DOHH2 (cell line): ENCODE data around the gene DUSP2.

Source experiments
- H3F3A ChIP-seq: fragments of 200-600 bp; sonication (generic), shearing (Covaris generic); 2 replicates; pipeline ENCODE4 v1.6.0; 2016; ENCODE audit warnings: antibody characterized with exemption, mild to moderate bottlenecking; ENCODE audit not compliant: control insufficient read depth, insufficient read depth
- H3K27ac ChIP-seq: fragments of 200-600 bp; sonication (generic); 2 replicates; pipeline ENCODE4 v1.5.1; 2014; ENCODE audit warnings: low read depth, mild to moderate bottlenecking, low read length, moderate library complexity
- H3K27me3 ChIP-seq: fragments of 200-600 bp; sonication (generic); 2 replicates; pipeline ENCODE4 v1.6.1; 2014; ENCODE audit warnings: mild to moderate bottlenecking, low read length, mixed read lengths; ENCODE audit not compliant: control insufficient read depth
- H3K36me3 ChIP-seq: fragments of 200-600 bp; sonication (generic); 2 replicates; pipeline ENCODE4 v1.6.1; 2014; ENCODE audit warnings: mild to moderate bottlenecking, low read length, moderate library complexity, mixed read lengths; ENCODE audit not compliant: control insufficient read depth
- H3K4me1 ChIP-seq: fragments of 200-600 bp; sonication (generic); 2 replicates; pipeline ENCODE4 v1.6.1; 2014; ENCODE audit warnings: mild to moderate bottlenecking, low read length, mixed read lengths; ENCODE audit not compliant: control insufficient read depth
- H3K4me2 ChIP-seq: fragments of 200-600 bp; sonication (generic); 2 replicates; pipeline ENCODE4 v1.6.0; 2014; ENCODE audit warnings: mild to moderate bottlenecking, low read length, moderate library complexity
- H3K4me3 ChIP-seq: fragments of 200-600 bp; sonication (generic); 2 replicates; pipeline ENCODE4 v1.5.1; 2014; ENCODE audit warnings: mild to moderate bottlenecking, low read length, mixed read lengths
- H3K79me2 ChIP-seq: fragments of 200-600 bp; sonication (generic); 2 replicates; pipeline ENCODE4 v1.6.1; 2014; ENCODE audit warnings: mild to moderate bottlenecking, low read length, mixed read lengths; ENCODE audit not compliant: control insufficient read depth
- H3K9me2 ChIP-seq: fragments of 200-600 bp; sonication (generic); replicated peaks from 2 replicates; pipeline ENCODE4 v1.6.1; 2014; ENCODE audit warnings: mild to moderate bottlenecking, low read length, mixed read lengths; ENCODE audit not compliant: control insufficient read depth
- H3K9me3 ChIP-seq: fragments of 200-600 bp; sonication (generic); 2 replicates; pipeline ENCODE4 v1.6.1; 2014; ENCODE audit warnings: antibody characterized with exemption, low read length, mixed read lengths; ENCODE audit not compliant: control insufficient read depth, insufficient read depth
- H4K20me1 ChIP-seq: fragments of 200-600 bp; sonication (generic); 2 replicates; pipeline ENCODE4 v1.6.0; 2014; ENCODE audit warnings: low read depth, mild to moderate bottlenecking, antibody characterized with exemption, low read length, moderate library complexity; ENCODE audit not compliant: control insufficient read depth, insufficient read depth
- CTCF ChIP-seq: fragments of 200-600 bp; sonication (generic); IDR thresholded peaks from one replicate; pipeline ENCODE4 v1.5.1; 2014; ENCODE audit warnings: antibody characterized with exemption, mild to moderate bottlenecking, low read depth, low read length; ENCODE audit not compliant: poor library complexity, severe bottlenecking
- EZH2phosphoT487 ChIP-seq: fragments of 200-600 bp; sonication (generic); IDR thresholded peaks from 2 replicates; pipeline ENCODE4 v1.6.1; 2017; ENCODE audit warnings: borderline replicate concordance, mild to moderate bottlenecking, antibody characterized with exemption, low read length, moderate library complexity, mixed read lengths

The DUSP2 gene

DNA sequence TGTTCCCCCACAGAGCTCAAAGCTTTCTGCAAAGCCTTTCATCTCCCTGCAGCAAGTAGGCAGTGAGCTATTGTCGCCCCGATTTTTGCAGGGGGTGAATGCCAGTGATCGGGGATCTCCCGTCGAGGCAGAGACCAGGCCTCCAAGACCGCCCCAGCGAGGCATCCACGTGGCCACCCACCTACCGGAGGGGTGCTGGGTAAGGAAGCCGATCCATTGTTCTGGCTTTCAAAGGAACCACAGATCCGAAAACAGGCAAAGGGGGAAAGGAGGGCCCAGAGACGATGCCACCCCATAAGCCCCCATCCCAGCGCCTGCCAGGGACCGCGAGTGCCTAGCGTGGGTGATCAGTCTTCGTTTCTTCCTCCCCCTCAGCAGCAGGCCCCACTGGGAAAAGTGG, 31.3 kb downstream of the DUSP2 start:
- H4K20me1 ChIP-seq: no peaks in the 10 kb centered on the region
- H3K9me3 ChIP-seq: no peaks in the 10 kb centered on the region
- H3K27ac ChIP-seq: no peak overlapping the region
- peaks cover 15% of the 10 kb centered on the region for H3K27me3 ChIP-seq
- TF ChIP-seq EZH2phosphoT487 (no peak), CTCF (no peak)
- H3K79me2 ChIP-seq: no peaks in the 10 kb centered on the region
- H3K36me3 ChIP-seq: no peaks in the 10 kb centered on the region
- H3K4me1 ChIP-seq: peaks cover 16% of the 10 kb centered on the region
- no peak overlapping the region for H3K4me3 ChIP-seq
- no peaks in the 10 kb centered on the region for H3K9me2 ChIP-seq
- no peak overlapping the region for H3K4me2 ChIP-seq
- H3F3A ChIP-seq: no peaks in the 10 kb centered on the region

DNA sequence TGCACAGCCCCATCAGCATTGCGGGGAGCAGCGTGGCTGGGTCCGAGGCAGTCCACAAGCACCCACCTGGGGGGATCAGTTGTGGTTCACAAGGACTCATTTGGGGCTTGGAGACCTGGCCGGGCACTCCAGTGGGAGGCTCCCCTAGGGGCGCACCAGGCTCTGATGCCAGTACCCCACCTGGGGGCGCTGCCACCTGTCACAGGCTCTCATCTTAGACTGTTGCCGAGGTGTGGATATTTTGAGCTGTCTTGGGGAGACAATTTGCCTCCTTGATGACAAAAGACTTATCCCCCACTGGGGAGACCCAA, 31.9 kb downstream of the DUSP2 start:
- H3K79me2 ChIP-seq: no peaks in the 10 kb centered on the region
- H3K27ac ChIP-seq: no peak overlapping the region
- H4K20me1 ChIP-seq: no peaks in the 10 kb centered on the region
- no peaks in the 10 kb centered on the region for H3K9me2 ChIP-seq
- peaks cover 16% of the 10 kb centered on the region for H3K4me1 ChIP-seq
- peaks cover 15% of the 10 kb centered on the region for H3K27me3 ChIP-seq
- H3K36me3 ChIP-seq: no peaks in the 10 kb centered on the region
- H3F3A ChIP-seq: no peaks in the 10 kb centered on the region
- TF ChIP-seq CTCF (peak; percentile 69), EZH2phosphoT487 (no peak)
- H3K9me3 ChIP-seq: no peaks in the 10 kb centered on the region
- no peak overlapping the region for H3K4me3 ChIP-seq
- H3K4me2 ChIP-seq: no peak overlapping the region

DNA sequence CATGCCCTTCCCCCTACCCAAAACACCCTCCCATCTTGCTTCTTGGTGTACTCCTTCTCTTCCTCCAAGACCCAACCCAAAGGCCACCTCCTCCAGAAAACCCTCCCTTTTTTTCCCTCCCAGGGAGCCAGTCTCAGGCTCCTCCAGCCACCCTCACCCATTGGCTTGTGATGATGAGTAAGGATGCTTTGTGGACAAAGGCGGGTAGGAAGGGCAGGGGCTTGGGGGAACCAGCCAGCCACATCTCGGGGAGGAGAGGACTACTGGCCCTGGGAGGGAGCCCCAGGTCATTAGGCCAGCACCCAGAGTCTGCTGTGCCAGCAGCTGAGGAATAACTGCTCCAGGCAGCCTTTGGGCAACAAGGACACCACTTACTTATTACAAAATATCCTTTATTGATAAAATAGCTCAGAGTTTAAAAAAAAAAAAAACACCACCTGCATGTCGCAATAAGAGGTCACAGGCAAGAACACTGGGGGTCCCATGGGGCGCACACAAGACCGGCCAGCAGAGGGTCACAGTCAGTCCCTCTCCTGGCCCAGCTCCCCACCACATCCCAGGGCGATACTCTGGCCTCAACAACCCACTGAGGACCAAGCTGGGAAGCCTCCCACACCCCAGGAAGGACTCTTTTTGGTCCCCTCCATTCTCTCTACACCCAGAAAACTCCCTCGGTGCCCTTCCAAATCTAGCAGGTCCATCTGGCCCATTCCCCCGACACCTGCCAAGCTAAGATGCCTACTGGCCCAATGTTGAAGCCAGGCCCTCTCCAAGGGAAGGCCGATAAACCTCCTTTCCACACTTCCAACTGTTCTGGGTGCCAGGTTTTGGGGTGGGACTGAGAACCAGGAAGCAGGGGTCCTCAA, 32.5 kb downstream of the DUSP2 start:
- H3K4me2 ChIP-seq: no peak overlapping the region
- peaks cover 12% of the 10 kb centered on the region for H3K27me3 ChIP-seq
- no peaks in the 10 kb centered on the region for H4K20me1 ChIP-seq
- no peaks in the 10 kb centered on the region for H3K36me3 ChIP-seq
- H3K4me3 ChIP-seq: no peak overlapping the region
- H3K4me1 ChIP-seq: peaks cover 13% of the 10 kb centered on the region
- H3K9me2 ChIP-seq: no peaks in the 10 kb centered on the region
- H3K27ac ChIP-seq: no peak overlapping the region
- no peak for TF ChIP-seq EZH2phosphoT487
- TF ChIP-seq CTCF: no peak
- H3F3A ChIP-seq: no peaks in the 10 kb centered on the region
- H3K9me3 ChIP-seq: no peaks in the 10 kb centered on the region
- no peaks in the 10 kb centered on the region for H3K79me2 ChIP-seq
